SK-N-SH (cell line): Measurements from ENCODE around the gene KCNE5. TPM values are rescaled to one million over a fixed set of nuclear protein-coding genes. Genes with fewer than 3 reads are reported as not detected.

Source experiments
- CTCF ChIA-PET: fragments of 300-600, 350-600 bp; formaldehyde crosslinking; extraction: SDS; loops from one replicate; lab custom pipeline; 2021; lab: Yijun Ruan, JAX
- POLR2A ChIA-PET: fragments of 350-600 bp; sonication (Branson Sonifier 250); formaldehyde crosslinking; extraction: SDS; loops from one replicate; lab custom pipeline; 2020; ENCODE audit warnings: antibody characterized with exemption, inconsistent platforms; lab: Yijun Ruan, JAX
- DNase-seq: peaks from one replicate; pipeline ENCODE4 v3.0.0; 2012
- H2AFZ ChIP-seq: fragments of 200-600 bp; sonication (generic); 2 replicates; pipeline ENCODE4 v1.8.1; 2016; ENCODE audit warnings: antibody characterized with exemption, mild to moderate bottlenecking, low read depth
- H3F3A ChIP-seq: fragments of 200-600 bp; sonication (generic); replicated peaks from 2 replicates; pipeline ENCODE3; 2016; ENCODE audit warnings: antibody characterized with exemption, mild to moderate bottlenecking; ENCODE audit not compliant: insufficient read depth
- H3K27ac ChIP-seq, 2 experiments: fragments of 200-500 bp in 1 of 2; fragments of 200-600 bp in 1 of 2; sonication (Bioruptor generic) in 1 of 2; sonication (generic), shearing (Covaris generic) in 1 of 2; 2 replicates each; pipeline versions ENCODE4 v1.5.1 to v1.6.1; 2014 to 2016; ENCODE audit warnings: low read depth in 2 of 2, inconsistent platforms in 1 of 2, low read length in 1 of 2, mild to moderate bottlenecking in 1 of 2, mixed read lengths in 1 of 2
- H3K27me3 ChIP-seq: fragments of 200-600 bp; sonication (generic), shearing (Covaris generic); 2 replicates; pipeline ENCODE4 v1.6.1; 2016; ENCODE audit warnings: mixed run types; ENCODE audit not compliant: insufficient read depth
- H3K36me3 ChIP-seq, 2 experiments: fragments of 200-500 bp in 1 of 2; fragments of 200-600 bp in 1 of 2; sonication (Bioruptor generic) in 1 of 2; sonication (generic) in 1 of 2; replicated peaks in 1 of 2; 2 replicates each; pipeline versions ENCODE3 to v1.5.1; 2014 to 2016; ENCODE audit warnings: low read length in 1 of 2, mild to moderate bottlenecking in 1 of 2; ENCODE audit not compliant: insufficient read depth in 2 of 2, control insufficient read depth in 1 of 2
- H3K4me1 ChIP-seq, 2 experiments: fragments of 200-500 bp in 1 of 2; fragments of 200-600 bp in 1 of 2; sonication (Bioruptor generic) in 1 of 2; sonication (generic), shearing (Covaris generic) in 1 of 2; 2 replicates each; pipeline versions ENCODE4 v1.5.1 to v1.6.1; 2014 to 2016; ENCODE audit warnings: low read depth in 1 of 2, low read length in 1 of 2, mixed run types in 1 of 2; ENCODE audit not compliant: insufficient read depth in 2 of 2, control insufficient read depth in 1 of 2
- H3K4me2 ChIP-seq: fragments of 200-600 bp; sonication (generic), shearing (Covaris generic); 2 replicates; pipeline ENCODE4 v1.6.1; 2017; ENCODE audit warnings: mixed run types
- H3K4me3 ChIP-seq, 2 experiments: fragments of 200-500 bp in 1 of 2; fragments of 200-600 bp in 1 of 2; sonication (Bioruptor generic) in 1 of 2; sonication (generic), shearing (Covaris generic) in 1 of 2; 2 replicates each; pipeline versions ENCODE4 v1.5.1 to v1.8.1; 2014 to 2016; ENCODE audit warnings: low read depth in 2 of 2, inconsistent platforms in 1 of 2, low read length in 1 of 2, mild to moderate bottlenecking in 1 of 2, mixed read lengths in 1 of 2, moderate library complexity in 1 of 2
- H3K79me2 ChIP-seq: fragments of 200-600 bp; sonication (generic); 2 replicates; pipeline ENCODE4 v1.8.1; 2017; ENCODE audit warnings: mild to moderate bottlenecking; ENCODE audit not compliant: insufficient read depth
- H3K9ac ChIP-seq: fragments of 200-600 bp; sonication (generic); 2 replicates; pipeline ENCODE4 v1.6.1; 2017; ENCODE audit warnings: mixed run types
- H3K9me2 ChIP-seq: fragments of 200-600 bp; sonication (generic); 2 replicates; pipeline ENCODE4 v1.6.1; 2017; ENCODE audit warnings: mixed run types
- H3K9me3 ChIP-seq: fragments of 200-600 bp; sonication (generic); 2 replicates; pipeline ENCODE4 v1.6.1; 2017; ENCODE audit warnings: mixed run types, mild to moderate bottlenecking, moderate library complexity
- H4K20me1 ChIP-seq: fragments of 200-600 bp; sonication (generic); 2 replicates; pipeline ENCODE4 v1.6.1; 2017; ENCODE audit warnings: mild to moderate bottlenecking, mixed run types; ENCODE audit not compliant: insufficient read depth
- ELF1 ChIP-seq: IDR thresholded peaks from 2 replicates; pipeline ENCODE4 v1.4.0; 2012
- GATA2 ChIP-seq: sonication (generic); formaldehyde crosslinking; IDR thresholded peaks from 2 replicates; pipeline ENCODE4 v1.5.0; 2020; ENCODE audit warnings: mild to moderate bottlenecking, missing genetic modification reagents
- IRF3 ChIP-seq: fragments of 150-350 bp; IDR thresholded peaks from 2 replicates; pipeline ENCODE4 v1.6.1; 2016; ENCODE audit warnings: mild to moderate bottlenecking, low read depth, low read length
- MAX ChIP-seq: IDR thresholded peaks from 2 replicates; pipeline ENCODE4 v1.4.0; 2012; ENCODE audit warnings: low read depth
- MXI1 ChIP-seq: IDR thresholded peaks from 2 replicates; pipeline ENCODE4 v1.6.1; 2012; ENCODE audit warnings: mild to moderate bottlenecking, low read depth, low read length, improper control_type of control experiment
- NFIC ChIP-seq: IDR thresholded peaks from 2 replicates; pipeline ENCODE4 v1.4.0; 2012; ENCODE audit warnings: borderline replicate concordance
- PBX3 ChIP-seq: IDR thresholded peaks from 2 replicates; pipeline ENCODE4; 2012
- RFX5 ChIP-seq: IDR thresholded peaks from 2 replicates; pipeline ENCODE4 v1.6.1; 2012; ENCODE audit warnings: mild to moderate bottlenecking, improper control_type of control experiment, low read length
- SIN3A ChIP-seq: IDR thresholded peaks from 2 replicates; pipeline ENCODE4 v1.6.1; 2012; ENCODE audit warnings: low read depth, mild to moderate bottlenecking, low read length, moderate library complexity, borderline replicate concordance
- TAF1 ChIP-seq: IDR thresholded peaks from 2 replicates; pipeline ENCODE4 v1.6.1; 2012; ENCODE audit warnings: low read depth, mild to moderate bottlenecking, low read length, moderate library complexity, borderline replicate concordance
- TCF12 ChIP-seq: IDR thresholded peaks from 2 replicates; pipeline ENCODE4 v1.4.0; 2012
- USF2 ChIP-seq: fragments of 150-350 bp; IDR thresholded peaks from 2 replicates; pipeline ENCODE4 v1.6.1; 2017; ENCODE audit warnings: antibody characterized with exemption, low read length, low read depth, borderline replicate concordance
- YY1 ChIP-seq: IDR thresholded peaks from 2 replicates; pipeline ENCODE4 v1.4.0; 2012; ENCODE audit warnings: low read depth, mild to moderate bottlenecking
- WGBS: methylation state at CpG from one replicate; pipeline ENCODE4 v1.1.6; 2017; ENCODE audit warnings: low lambda C conversion rate; 5-methylcytosine and 5-hydroxymethylcytosine counted together
- polyA plus RNA-seq, 3 experiments: library from polyadenylated mRNA; depleted of rRNA; stranded (reverse); fragments of >200 nt; gene quantifications; 2 replicates each; pipeline ENCODE4 v1.2.3, GENCODE V29; 2012
- TF ChIP-seq, protein P1 (sequence below): IDR thresholded peaks from 2 replicates; pipeline ENCODE4 v1.4.0; 2012; ENCODE audit warnings: low read depth, borderline replicate concordance
- TF ChIP-seq, protein P2 (sequence below): IDR thresholded peaks from 2 replicates; pipeline ENCODE4 v1.4.0; 2012; ENCODE audit warnings: low read depth, borderline replicate concordance

The KCNE5 gene
- polyA plus RNA-seq, 1 of the 3 experiments (the other 2 are of a cell fraction) = 0.21 TPM

- no peaks in the 10 kb centered on the region for H3K9me3 ChIP-seq
- no peak overlapping the region for H3K9ac ChIP-seq
- no peaks in the 10 kb centered on the region for H4K20me1 ChIP-seq
- H3F3A ChIP-seq = no peaks in the 10 kb centered on the region
- H3K79me2 ChIP-seq = no peaks in the 10 kb centered on the region
- POLR2A ChIA-PET = no interaction called here
- no peaks in the 10 kb centered on the region for H3K9me2 ChIP-seq
- CTCF ChIA-PET = no interaction called here
- WGBS = 6% methylated on average over 2 of the region's 7 CpGs
- H3K36me3 ChIP-seq = no peaks in the 10 kb centered on the region
- no peak overlapping the region for H3K27ac ChIP-seq
- peaks cover 37% of the 10 kb centered on the region for H3K27me3 ChIP-seq
- no peak overlapping the region for H2AFZ ChIP-seq
- H3K4me2 ChIP-seq = no peak overlapping the region
- TF ChIP-seq GATA2 (CRISPR knock-in tag) (no peak), YY1 (no peak), PBX3 (no peak), SIN3A (no peak), RFX5 (no peak), ELF1 (no peak), TCF12 (no peak), NFIC (no peak), MXI1 (no peak), TAF1 (no peak), IRF3 (no peak), MAX (no peak), USF2 (no peak)
- TF ChIP-seq, protein P1, sequence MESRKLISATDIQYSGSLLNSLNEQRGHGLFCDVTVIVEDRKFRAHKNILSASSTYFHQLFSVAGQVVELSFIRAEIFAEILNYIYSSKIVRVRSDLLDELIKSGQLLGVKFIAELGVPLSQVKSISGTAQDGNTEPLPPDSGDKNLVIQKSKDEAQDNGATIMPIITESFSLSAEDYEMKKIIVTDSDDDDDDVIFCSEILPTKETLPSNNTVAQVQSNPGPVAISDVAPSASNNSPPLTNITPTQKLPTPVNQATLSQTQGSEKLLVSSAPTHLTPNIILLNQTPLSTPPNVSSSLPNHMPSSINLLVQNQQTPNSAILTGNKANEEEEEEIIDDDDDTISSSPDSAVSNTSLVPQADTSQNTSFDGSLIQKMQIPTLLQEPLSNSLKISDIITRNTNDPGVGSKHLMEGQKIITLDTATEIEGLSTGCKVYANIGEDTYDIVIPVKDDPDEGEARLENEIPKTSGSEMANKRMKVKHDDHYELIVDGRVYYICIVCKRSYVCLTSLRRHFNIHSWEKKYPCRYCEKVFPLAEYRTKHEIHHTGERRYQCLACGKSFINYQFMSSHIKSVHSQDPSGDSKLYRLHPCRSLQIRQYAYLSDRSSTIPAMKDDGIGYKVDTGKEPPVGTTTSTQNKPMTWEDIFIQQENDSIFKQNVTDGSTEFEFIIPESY = no peak
- TF ChIP-seq, protein P2, sequence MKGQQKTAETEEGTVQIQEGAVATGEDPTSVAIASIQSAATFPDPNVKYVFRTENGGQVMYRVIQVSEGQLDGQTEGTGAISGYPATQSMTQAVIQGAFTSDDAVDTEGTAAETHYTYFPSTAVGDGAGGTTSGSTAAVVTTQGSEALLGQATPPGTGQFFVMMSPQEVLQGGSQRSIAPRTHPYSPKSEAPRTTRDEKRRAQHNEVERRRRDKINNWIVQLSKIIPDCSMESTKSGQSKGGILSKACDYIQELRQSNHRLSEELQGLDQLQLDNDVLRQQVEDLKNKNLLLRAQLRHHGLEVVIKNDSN = no peak
- H3K4me3 ChIP-seq = no peak overlapping the region
- DNase-seq = no peak
- no peaks in the 10 kb centered on the region for H3K4me1 ChIP-seq
Observed at GRCh38 chrX:109585488-109585887, 39.5 kb downstream of the KCNE5 start.
